ENCODE measurements around the gene ECE2. TPM values are rescaled to one million over a fixed set of nuclear protein-coding genes. Genes with fewer than 3 reads are reported as not detected.

Gene ECE2
- total RNA-seq, 1 donor = not detected

DNA sequence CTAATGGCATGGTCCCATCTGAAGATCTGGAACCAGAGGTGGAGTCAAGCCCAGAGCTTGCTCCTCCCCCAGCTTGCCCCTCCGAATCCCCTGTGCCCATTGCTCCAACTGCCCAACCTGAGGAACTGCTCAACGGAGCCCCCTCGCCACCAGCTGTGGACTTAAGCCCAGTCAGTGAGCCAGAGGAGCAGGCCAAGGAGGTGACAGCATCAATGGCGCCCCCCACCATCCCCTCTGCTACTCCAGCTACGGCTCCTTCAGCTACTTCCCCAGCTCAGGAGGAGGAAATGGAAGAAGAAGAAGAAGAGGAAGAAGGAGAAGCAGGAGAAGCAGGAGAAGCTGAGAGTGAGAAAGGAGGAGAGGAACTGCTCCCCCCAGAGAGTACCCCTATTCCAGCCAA lies 45.8 kb downstream of the ECE2 start:
- no peak for TF ChIP-seq CTCF (IDR thresholded peaks at IDR 0.05; ENCODE audit: insufficient read depth, low read depth, low read length)
- no peak for DNase-seq (ENCODE audit: low read depth)
- H3K4me3 ChIP-seq (ENCODE audit: low read depth, low read length) = no peak overlapping the region

- H3K4me3 ChIP-seq (ENCODE audit: low read depth, low read length) = no peak overlapping the region
- DNase-seq (ENCODE audit: low read depth) = no peak
- no peak for TF ChIP-seq CTCF (IDR thresholded peaks at IDR 0.05; ENCODE audit: insufficient read depth, low read depth, low read length)
Observed at GRCh38 chr3:184322731-184323487, 47.1 kb downstream of the ECE2 start.

DNA sequence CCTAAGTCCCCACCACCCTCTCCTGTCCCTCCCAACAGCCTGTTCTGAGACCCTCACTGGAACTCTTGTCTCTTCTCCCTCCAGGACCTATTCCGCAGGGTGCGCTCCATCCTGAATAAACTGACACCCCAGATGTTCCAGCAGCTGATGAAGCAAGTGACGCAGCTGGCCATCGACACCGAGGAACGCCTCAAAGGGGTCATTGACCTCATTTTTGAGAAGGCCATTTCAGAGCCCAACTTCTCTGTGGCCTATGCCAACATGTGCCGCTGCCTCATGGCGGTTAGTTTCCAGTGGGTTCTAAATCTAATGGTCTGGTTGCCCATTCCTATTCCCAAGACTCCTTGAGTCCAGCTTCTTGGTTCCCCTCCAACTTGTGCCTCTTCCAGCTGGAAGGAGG lies 47.9 kb downstream of the ECE2 start:
- DNase-seq (ENCODE audit: low read depth) = no peak
- H3K4me3 ChIP-seq (ENCODE audit: low read depth, low read length) = no peak overlapping the region
- no peak for TF ChIP-seq CTCF (IDR thresholded peaks at IDR 0.05; ENCODE audit: insufficient read depth, low read depth, low read length)

- no peak overlapping the region for H3K4me3 ChIP-seq (ENCODE audit: low read depth, low read length)
- DNase-seq (ENCODE audit: low read depth) = no peak
- TF ChIP-seq CTCF (IDR thresholded peaks at IDR 0.05; ENCODE audit: insufficient read depth, low read depth, low read length) = no peak
Observed at GRCh38 chr3:184325269-184325668, 49.4 kb downstream of the ECE2 start.

- TF ChIP-seq CTCF (IDR thresholded peaks at IDR 0.05; ENCODE audit: insufficient read depth, low read depth, low read length) = no peak
Observed at GRCh38 chr3:184325715-184326369, 50.0 kb downstream of the ECE2 start.

DNA sequence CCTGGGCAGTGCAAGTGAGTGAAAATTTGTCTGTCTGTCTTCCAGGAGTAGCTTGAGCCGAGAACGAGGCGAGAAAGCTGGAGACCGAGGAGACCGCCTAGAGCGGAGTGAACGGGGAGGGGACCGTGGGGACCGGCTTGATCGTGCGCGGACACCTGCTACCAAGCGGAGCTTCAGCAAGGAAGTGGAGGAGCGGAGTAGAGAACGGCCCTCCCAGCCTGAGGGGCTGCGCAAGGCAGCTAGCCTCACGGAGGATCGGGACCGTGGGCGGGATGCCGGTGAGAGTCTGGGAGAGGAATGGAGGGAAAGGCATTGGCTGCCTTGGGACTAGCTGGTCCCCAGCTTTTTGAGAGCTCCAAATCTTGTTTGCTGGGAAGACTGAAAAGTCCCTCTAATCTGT lies 51.3 kb downstream of the ECE2 start:
- no peak overlapping the region for H3K4me3 ChIP-seq (ENCODE audit: low read depth, low read length)
- TF ChIP-seq CTCF (IDR thresholded peaks at IDR 0.05; ENCODE audit: insufficient read depth, low read depth, low read length) = no peak
- DNase-seq (ENCODE audit: low read depth) = no peak

More at GRCh38 chr3:184325715-184326369, 50.0 kb downstream of the ECE2 start:
- DNase-seq (ENCODE audit: low read depth) = no peak
- H3K4me3 ChIP-seq (ENCODE audit: low read depth, low read length) = no peak overlapping the region

Measured in fibroblast of villous mesenchyme (primary cell).